HFF-Myc (cell line): ENCODE data around the gene TRMT61B.

Experiments
- DNase-seq: peaks from one replicate; pipeline ENCODE4 v3.0.0-alpha.2; 2011; ENCODE audit warnings: low read depth; ENCODE audit errors: extremely low read depth
- H3K4me3 ChIP-seq: replicated peaks from 2 replicates; pipeline ENCODE4 v1.5.1; 2011; ENCODE audit warnings: low read depth, mild to moderate bottlenecking, control low read depth, low read length
- CTCF ChIP-seq: IDR thresholded peaks from 2 replicates; pipeline ENCODE4 v1.5.1; 2012; ENCODE audit warnings: mild to moderate bottlenecking, low read depth, low read length, control low read depth; ENCODE audit errors: missing control alignments

The TRMT61B gene

GRCh38 chr2:28905533-28905932 lies 35.4 kb upstream of the TRMT61B start:
- no peak for TF ChIP-seq CTCF
- H3K4me3 ChIP-seq: no peak overlapping the region
- no peak for DNase-seq

- no peak overlapping the region for H3K4me3 ChIP-seq
- no peak for TF ChIP-seq CTCF
- DNase-seq: no peak
These were observed 34.8 kb upstream of the TRMT61B start for GRCh38 chr2:28904802-28905457.

- no peak for TF ChIP-seq CTCF
- no peak overlapping the region for H3K4me3 ChIP-seq
- DNase-seq: no peak
These were observed 34.2 kb upstream of the TRMT61B start for GRCh38 chr2:28904295-28904694.

- no peak overlapping the region for H3K4me3 ChIP-seq
- DNase-seq: no peak
- TF ChIP-seq CTCF: no peak
These were observed 32.5 kb upstream of the TRMT61B start for GRCh38 chr2:28902584-28902983.

GRCh38 chr2:28901841-28902240 lies 31.7 kb upstream of the TRMT61B start:
- DNase-seq: no peak
- TF ChIP-seq CTCF: no peak
- no peak overlapping the region for H3K4me3 ChIP-seq

- no peak for TF ChIP-seq CTCF
- DNase-seq: no peak
- no peak overlapping the region for H3K4me3 ChIP-seq
These were observed 31.1 kb upstream of the TRMT61B start for GRCh38 chr2:28901202-28901601.

GRCh38 chr2:28898048-28898447 lies 27.9 kb upstream of the TRMT61B start:
- peak overlapping the region; percentile 59 for H3K4me3 ChIP-seq
- TF ChIP-seq CTCF: no peak
- no peak for DNase-seq
